ENCODE data around the gene PPP1R36.

GRCh38 chr14:64541972-64542835 is 7.6 kb upstream of the PPP1R36 start:
- TF ChIP-seq CTCF (IDR thresholded peaks at IDR 0.05; ENCODE audit: extremely low read depth in 1 of 2, insufficient read depth in 1 of 2, low read depth in 1 of 2, low read length in 2 of 2), result no peak
- no peak for TF ChIP-seq GATA2 (IDR thresholded peaks at IDR 0.05; ENCODE audit: insufficient read depth, insufficient read length, low read depth, low read length)
- no peak for TF ChIP-seq POLR2AphosphoS5 (IDR thresholded peaks at IDR 0.05; ENCODE audit: insufficient read depth, low read depth, low read length)
- no peak for TF ChIP-seq POLR2A (IDR thresholded peaks at IDR 0.05; ENCODE audit: low read depth, low read length)
- TF ChIP-seq MAX (IDR thresholded peaks at IDR 0.05; ENCODE audit: insufficient read depth, insufficient read length), result no peak
- TF ChIP-seq EZH2 (IDR thresholded peaks at IDR 0.05; ENCODE audit: borderline replicate concordance, low read depth, low read length, severe bottlenecking), result peak; percentile 97
